Measurements from ENCODE around the gene NCKAP5. TPM values are rescaled to one million over a fixed set of nuclear protein-coding genes. Genes with fewer than 3 reads are reported as not detected.

NCKAP5 gene
- total RNA-seq, 1 donor from 2014 or later, result 7.4 TPM

- H3K36me3 Mint-ChIP-seq (ENCODE audit: low read depth, unreplicated experiment), result no peaks in the 10 kb centered on the region
- H3K4me1 Mint-ChIP-seq (ENCODE audit: unreplicated experiment), result no peaks in the 10 kb centered on the region
- H3K27me3 Mint-ChIP-seq (ENCODE audit: unreplicated experiment), result no peaks in the 10 kb centered on the region
- TF ChIP-seq CTCF (IDR thresholded peaks at IDR 0.05; ENCODE audit: unreplicated experiment), result no peak
- no peaks in the 10 kb centered on the region for H3K9me3 Mint-ChIP-seq (ENCODE audit: unreplicated experiment)
- H3K27ac Mint-ChIP-seq (ENCODE audit: unreplicated experiment), result no peak overlapping the region
- no peak for DNase-seq (ENCODE audit: low spot score)
- no peak overlapping the region for H3K4me3 Mint-ChIP-seq (ENCODE audit: unreplicated experiment)
Measured at GRCh38 chr2:133382566-133382965, 185.7 kb downstream of the NCKAP5 start.

GRCh38 chr2:133380991-133381390 lies 187.3 kb downstream of the NCKAP5 start:
- no peak for TF ChIP-seq CTCF (IDR thresholded peaks at IDR 0.05; ENCODE audit: unreplicated experiment)
- H3K36me3 Mint-ChIP-seq (ENCODE audit: low read depth, unreplicated experiment), result no peaks in the 10 kb centered on the region
- no peak overlapping the region for H3K4me3 Mint-ChIP-seq (ENCODE audit: unreplicated experiment)
- H3K9me3 Mint-ChIP-seq (ENCODE audit: unreplicated experiment), result no peaks in the 10 kb centered on the region
- no peak for DNase-seq (ENCODE audit: low spot score)
- H3K27ac Mint-ChIP-seq (ENCODE audit: unreplicated experiment), result no peak overlapping the region
- H3K27me3 Mint-ChIP-seq (ENCODE audit: unreplicated experiment), result no peaks in the 10 kb centered on the region
- no peaks in the 10 kb centered on the region for H3K4me1 Mint-ChIP-seq (ENCODE audit: unreplicated experiment)

GRCh38 chr2:133378928-133379549 lies 189.2 kb downstream of the NCKAP5 start:
- DNase-seq (ENCODE audit: low spot score), result no peak
- no peak for TF ChIP-seq CTCF (IDR thresholded peaks at IDR 0.05; ENCODE audit: unreplicated experiment)
- Mint-ChIP-seq H3K27me3 (ENCODE audit: unreplicated experiment) (no peaks in the 10 kb centered on the region), H3K9me3 (ENCODE audit: unreplicated experiment) (no peaks in the 10 kb centered on the region), H3K4me1 (ENCODE audit: unreplicated experiment) (no peaks in the 10 kb centered on the region), H3K36me3 (ENCODE audit: low read depth, unreplicated experiment) (no peaks in the 10 kb centered on the region), H3K27ac (ENCODE audit: unreplicated experiment) (no peak overlapping the region), H3K4me3 (ENCODE audit: unreplicated experiment) (no peak overlapping the region)

GRCh38 chr2:133378386-133378785 lies 189.9 kb downstream of the NCKAP5 start:
- no peak for DNase-seq (ENCODE audit: low spot score)
- no peaks in the 10 kb centered on the region for H3K27me3 Mint-ChIP-seq (ENCODE audit: unreplicated experiment)
- TF ChIP-seq CTCF (IDR thresholded peaks at IDR 0.05; ENCODE audit: unreplicated experiment), result no peak
- H3K4me3 Mint-ChIP-seq (ENCODE audit: unreplicated experiment), result no peak overlapping the region
- H3K9me3 Mint-ChIP-seq (ENCODE audit: unreplicated experiment), result no peaks in the 10 kb centered on the region
- H3K4me1 Mint-ChIP-seq (ENCODE audit: unreplicated experiment), result no peaks in the 10 kb centered on the region
- H3K27ac Mint-ChIP-seq (ENCODE audit: unreplicated experiment), result no peak overlapping the region
- H3K36me3 Mint-ChIP-seq (ENCODE audit: low read depth, unreplicated experiment), result no peaks in the 10 kb centered on the region

- Mint-ChIP-seq H3K9me3 (ENCODE audit: unreplicated experiment) (no peaks in the 10 kb centered on the region), H3K4me1 (ENCODE audit: unreplicated experiment) (no peaks in the 10 kb centered on the region), H3K27ac (ENCODE audit: unreplicated experiment) (no peak overlapping the region), H3K27me3 (ENCODE audit: unreplicated experiment) (peaks cover 2% of the 10 kb centered on the region), H3K4me3 (ENCODE audit: unreplicated experiment) (no peak overlapping the region), H3K36me3 (ENCODE audit: low read depth, unreplicated experiment) (no peaks in the 10 kb centered on the region)
- TF ChIP-seq CTCF (IDR thresholded peaks at IDR 0.05; ENCODE audit: unreplicated experiment), result no peak
- DNase-seq (ENCODE audit: low spot score), result no peak
Measured at GRCh38 chr2:133377599-133377998, 190.7 kb downstream of the NCKAP5 start.
